Activated T-cell treated with anti-CD3 and anti-CD28 coated beads for 1 hour (primary cell): ENCODE data around the gene NTRK3.
"Not testable (repeated sequence)": the region's sequence is repeated elsewhere in the genome, so short reads cannot be mapped to it uniquely, and the experiment has no call there.

Experiments used
- DNase-seq: peaks from one replicate; pipeline ENCODE4 v3.0.0-alpha.2; 2020; ENCODE audit warnings: low read depth

NTRK3 gene

DNA sequence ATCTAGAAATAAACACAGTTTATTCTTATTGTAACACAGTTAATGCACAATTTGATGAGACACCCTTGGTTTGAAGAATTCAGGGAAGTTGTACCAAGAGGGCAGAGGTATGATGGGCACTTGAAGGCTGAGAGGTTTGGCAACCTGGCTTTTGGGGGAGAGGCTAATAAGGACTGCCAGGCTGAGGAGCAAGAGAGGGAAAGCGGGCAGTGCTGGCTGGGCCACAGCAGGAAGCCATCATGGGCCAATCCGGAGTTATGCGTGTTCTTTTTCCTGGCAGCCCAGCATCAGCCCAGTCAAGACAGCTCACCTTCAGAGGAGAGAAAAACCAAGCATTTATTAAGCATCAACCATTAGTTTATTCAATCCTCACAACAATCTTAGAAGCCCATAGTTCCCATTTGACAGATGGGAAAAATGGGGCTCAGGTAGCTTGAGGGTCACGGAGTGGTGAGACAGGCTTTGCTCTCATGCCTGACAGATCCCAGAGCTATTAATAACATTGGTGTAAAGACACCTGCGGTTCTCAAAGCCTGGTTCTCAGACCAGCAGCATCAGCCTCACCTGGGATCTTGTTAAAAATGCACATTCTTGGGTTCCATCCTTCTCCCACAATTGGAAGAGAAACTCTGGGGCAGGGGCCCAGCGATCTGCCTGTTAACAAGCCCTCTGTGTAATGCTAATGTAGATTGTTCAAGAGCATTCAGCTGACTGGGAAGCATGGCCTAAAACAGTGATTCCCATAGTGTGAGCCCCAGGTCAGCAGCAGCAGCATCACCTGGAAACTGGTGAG is 183.7 kb downstream of the NTRK3 start:
- no peak for DNase-seq

DNA sequence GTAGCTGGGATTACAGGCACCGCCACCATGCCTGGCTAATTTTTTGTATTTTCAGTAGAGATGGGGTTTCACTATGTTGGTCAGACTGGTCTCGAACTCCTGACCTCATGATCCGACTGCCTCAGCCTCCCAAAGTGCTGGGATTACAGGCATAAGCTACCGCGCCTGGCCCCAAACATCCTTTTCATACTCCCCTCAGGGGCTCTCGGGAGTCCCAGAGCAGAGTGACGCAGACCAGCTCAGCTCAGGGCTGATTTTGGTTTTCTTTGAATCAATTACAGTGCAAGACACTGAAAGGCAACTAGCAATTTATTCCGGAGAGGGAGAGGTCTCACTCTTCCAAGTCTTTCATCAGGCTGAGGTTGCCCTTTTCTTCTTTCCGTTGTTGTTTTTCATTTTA is 184.4 kb downstream of the NTRK3 start:
- not testable (repeated sequence) for DNase-seq

DNA sequence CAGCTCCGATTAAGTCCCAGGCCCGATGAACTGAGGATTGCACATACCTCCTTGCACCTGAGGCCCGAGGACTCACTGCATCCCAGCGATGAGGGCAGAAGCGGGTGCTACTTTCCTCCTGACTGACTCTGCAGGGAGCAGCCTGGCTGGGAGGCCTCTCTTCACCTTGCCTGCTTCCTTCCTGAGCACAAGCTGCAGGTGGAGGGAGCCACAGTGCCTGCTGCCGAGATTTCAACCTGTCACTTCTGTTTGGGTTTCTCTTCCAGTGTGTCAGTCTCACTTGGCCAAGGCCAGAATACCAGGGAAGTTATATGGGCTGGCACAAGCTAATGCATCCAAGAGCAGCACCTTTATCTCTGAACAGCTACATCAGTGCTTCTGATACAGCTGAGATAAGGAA is 185.4 kb downstream of the NTRK3 start:
- no peak for DNase-seq

DNA sequence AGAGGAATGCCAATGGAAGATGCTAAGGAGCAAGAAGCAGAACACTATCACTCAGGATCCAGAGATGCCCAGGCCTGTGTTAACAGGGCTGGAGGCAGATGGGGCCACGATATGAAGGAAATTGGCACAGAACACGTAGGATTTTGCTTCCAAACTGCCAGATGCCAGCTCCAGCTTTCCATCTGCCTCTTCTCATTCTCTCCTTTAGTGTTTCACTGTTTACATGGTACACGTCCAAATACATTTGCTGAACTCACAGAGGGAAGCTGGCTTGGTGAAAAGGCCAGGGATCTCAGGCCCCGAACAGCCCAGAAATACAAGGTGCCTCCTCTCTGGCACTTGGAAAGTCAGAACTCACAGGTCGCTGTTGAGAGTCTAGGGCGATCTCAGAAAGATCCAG is 187.0 kb downstream of the NTRK3 start:
- no peak for DNase-seq

DNA sequence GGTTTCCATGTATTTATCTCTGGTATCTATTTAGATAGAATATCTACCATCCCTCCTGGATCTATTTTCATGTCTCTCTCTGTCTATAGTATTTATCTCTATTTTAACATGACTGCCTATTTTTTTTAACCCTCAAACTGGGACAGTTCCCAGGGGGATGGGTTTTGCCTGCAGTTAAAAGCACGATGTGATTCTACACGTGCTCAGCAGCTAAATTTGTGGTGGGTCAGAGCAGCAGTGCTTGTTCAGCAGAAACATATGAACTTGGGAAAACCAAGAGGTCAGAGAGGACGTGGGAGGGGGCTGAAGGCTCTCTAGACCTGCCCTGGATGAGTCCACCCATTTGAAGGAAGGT is 189.2 kb downstream of the NTRK3 start:
- no peak for DNase-seq

DNA sequence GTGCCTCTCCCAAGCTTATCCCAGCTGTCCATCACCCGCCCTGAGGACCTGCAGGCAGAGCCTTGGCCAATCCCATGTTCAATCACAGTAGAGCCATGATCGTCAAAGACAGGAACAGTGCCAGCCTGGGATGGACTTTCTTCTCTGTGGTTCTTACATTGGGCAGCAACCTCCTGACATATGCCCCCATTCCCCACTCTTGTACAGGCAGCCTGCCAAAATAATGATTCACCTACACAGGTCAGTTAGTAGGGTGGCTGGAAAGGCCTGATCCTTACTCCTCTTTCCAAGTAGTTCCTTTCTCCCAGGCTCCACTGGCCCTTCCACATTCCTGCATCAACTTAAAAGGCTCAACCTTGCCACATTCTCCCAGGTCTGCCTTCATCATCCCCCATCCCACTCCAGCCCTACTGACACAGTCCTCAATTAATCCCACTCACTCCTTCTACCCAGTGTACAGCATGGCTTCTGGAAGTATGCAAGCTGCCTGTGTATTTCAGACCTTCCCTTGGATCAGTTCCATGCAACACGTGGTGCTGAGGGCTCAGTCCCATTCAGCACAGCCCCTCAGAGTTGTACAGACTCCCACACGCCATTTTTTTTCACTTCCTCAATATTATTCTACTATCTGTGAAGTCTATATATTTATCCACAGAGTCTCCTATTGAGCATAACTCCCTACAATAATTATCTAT is 189.8 kb downstream of the NTRK3 start:
- DNase-seq = no peak

DNA sequence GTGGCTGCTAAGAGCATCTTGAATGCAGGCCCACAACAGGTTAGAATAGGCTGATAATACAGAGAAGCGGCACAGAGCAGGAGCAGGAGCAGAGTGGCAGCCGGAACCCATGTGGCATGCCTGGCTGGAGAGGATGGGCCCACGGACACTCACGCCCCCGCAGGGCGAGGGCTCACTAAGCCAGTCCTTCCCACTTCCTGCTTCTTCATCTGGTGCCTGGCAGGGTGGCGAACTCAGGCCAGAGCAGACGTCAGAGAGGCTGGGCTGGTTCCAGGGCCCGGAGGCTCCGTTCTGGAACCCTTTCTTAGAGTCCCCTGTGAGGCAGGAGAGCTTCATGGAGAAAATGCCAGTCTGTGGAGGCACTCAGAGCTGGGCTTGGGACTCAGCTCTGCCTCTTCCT is 195.1 kb downstream of the NTRK3 start:
- DNase-seq = no peak

DNA sequence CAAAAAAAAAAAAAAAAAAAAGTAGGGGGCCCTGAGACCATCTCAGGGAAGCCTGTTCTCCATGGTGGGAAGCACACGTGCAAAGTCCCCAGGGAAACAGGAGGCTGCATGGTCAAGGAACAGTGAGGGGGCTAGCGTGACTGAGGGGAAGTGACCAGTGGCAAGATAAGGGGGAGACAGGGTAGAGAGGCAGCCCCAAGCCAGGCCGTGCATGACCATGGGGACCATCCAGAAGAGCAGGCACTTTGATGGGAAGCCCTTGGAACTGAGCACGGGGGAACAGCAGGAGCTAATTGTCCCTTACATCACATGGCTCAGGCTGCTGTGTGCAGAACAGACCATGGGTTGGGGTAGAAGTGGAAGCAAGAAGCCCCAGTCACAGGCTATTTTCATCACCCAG is 196.2 kb downstream of the NTRK3 start:
- no peak for DNase-seq

DNA sequence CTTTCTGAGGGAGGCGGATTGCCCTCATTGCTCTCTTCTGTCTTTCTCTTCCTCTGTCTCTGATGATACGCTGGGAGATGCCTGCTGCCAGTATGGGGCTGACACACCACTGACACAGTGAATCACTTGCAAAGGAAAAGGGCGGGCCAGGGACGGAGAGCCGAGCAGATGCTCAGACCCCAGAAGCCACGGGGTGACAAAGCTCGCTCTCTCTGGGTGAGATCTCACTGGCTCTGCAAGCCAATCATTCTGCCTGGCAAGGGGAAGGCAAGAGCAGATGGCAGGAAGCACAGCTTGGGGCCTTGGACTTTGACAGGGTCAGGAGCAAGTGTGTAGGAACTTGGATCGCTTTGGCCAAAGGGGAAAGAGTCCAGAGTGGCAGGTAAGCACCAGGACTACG is 198.7 kb downstream of the NTRK3 start:
- no peak for DNase-seq

DNA sequence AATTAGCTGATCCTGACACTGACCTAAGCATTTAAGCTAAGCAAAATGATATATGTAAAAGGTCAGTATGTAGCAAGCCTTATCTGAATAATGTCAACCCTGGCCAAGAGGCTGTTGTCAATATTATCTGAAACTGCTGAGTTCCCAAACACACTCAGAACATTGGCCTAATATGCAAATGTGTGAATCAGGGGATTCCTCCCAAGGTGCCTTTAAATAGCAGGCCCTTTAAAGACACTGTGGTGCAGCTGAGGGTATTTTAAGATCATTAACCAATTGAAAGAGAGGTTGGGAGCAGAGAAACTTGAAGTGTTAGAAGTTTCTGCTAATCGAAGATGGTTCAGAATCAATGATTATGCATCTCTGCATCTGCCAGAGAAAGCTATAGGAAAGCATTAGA is 207.0 kb downstream of the NTRK3 start:
- no peak for DNase-seq

DNA sequence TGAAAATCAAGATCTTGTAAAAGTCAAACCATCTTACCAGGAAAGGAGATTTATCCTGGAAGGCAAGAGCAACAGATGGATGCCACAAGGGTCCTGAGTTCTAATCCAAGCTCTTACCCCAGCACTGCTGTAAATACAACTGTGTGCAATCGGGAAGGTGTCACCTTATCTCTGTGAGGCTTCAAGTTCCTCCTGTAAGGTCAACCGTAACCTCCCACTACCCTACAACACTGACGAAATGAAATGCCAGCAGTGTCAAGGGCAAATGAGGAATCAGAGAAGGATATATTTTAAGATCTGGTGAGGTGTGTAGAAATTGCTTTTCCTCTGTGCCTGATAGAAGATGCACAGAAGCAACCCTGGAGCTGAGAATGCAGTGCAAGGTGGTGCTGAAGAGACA is 207.8 kb downstream of the NTRK3 start:
- DNase-seq = no peak

DNA sequence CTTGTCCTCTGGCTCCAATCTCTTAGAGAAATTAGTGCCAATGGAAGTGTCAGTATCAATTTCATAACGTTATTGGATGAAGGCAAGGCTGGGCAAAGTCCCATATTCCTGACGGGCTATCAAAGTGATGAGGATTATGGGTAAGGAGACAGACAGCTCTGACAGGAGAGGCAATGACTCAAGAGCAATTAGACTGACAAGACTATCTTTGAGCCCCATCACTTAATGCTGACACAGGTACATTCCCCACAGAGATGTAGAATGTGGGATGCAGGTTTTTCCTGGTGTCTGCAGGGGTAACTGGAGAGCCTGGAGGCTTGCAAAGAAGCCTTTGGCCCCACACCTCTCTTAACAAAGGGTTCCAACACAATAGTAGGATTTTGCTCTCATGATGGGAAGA is 208.3 kb downstream of the NTRK3 start:
- no peak for DNase-seq

DNA sequence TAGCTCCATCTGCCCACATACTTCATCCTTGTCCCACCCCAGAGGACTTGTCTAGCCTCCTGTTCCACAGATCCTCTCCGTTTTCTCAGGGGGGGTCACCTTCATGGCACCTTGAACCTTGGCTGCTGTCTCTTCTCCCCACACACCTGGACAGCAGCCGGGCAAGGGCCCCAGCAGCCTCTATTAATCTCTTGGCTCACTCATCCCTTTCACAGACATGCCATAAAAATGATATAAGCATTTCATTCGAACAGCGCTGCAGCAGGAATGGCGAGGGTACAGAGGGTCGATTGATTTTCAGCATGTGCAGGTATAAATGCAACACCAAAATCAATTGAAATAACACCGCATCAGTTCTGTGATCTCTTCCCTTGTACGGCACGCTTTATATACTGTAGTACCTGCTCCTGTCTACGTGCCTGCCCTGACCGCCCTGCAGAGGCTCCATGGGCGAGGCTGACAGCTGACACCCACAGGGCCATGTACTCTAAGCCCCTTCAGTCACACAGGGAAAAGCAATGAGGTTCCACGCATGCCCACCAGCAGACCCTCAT is 209.9 kb downstream of the NTRK3 start:
- DNase-seq = no peak

DNA sequence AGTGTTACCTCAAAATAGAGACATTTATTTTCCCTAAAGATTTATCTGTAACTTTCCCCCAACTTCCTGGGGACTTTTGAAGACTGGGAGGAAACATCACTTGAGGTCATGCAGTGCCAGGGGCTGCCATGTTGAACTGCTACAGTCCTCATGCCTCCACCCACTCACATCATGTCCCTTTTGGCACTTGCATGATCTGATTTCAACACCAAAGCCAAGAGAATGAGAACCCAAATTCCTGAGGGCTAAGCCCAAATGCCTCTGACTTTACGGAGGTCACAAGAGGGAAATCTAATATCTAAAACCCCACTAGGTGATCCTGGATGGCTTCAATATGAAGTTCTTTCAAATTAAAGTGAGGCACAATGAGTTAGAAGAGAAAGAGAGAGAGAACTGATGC is 213.1 kb downstream of the NTRK3 start:
- no peak for DNase-seq

DNA sequence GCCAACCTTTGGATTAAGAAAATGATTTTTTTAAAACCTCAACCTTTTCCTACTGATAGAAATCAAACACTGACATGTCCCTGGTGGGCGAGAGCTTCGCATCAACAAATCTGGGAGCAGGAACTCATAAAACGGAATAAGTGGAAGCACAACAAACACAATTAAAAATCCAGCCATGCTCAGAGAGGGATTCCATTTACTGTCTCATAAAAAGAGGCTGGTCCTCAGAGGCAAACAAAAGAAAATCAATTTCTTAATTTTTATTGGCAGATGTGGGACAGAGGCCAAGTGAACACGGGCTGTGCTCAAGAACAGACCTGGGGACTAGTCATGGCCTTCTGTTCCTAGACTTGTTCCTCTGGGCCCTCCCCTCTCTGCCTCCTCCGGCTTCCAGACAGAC is 214.5 kb downstream of the NTRK3 start:
- DNase-seq = no peak

DNA sequence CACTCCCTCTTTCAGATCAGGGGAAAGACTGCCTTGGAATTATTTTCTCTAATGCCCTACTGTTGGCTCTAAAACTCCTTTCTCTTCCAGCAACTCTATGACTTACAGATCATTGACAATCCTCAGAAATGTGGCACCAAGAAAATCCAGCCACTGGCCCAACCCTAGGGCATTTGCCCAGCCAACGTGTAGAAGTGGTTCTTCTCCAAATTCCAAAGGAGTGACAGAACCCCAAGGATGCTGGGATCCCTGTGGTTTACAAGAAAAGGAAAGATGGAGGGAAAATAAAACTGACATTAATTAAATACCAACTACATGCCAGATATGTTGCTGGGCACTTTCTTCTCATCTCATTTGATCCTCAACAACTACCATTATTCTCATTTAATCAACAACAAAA is 216.0 kb downstream of the NTRK3 start:
- no peak for DNase-seq

DNA sequence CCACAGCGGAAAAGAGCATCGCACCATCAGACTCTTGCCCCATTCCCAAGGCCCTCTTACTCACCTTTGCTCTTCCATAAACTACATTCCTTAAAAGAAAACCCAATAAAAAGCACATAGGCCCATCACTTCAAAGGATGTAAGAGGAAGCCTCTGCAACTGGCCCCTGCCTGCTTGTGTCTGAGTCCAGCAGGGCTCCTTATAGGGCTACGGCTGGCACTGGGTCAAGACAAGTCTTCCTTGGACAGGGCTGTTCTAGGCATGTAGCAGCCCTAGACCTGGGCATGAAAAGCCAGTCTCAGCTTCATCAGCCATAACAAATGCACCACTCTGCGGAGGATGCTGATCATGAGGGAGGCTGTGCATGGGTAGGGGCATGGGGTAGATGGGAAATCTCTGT is 218.3 kb downstream of the NTRK3 start:
- no peak for DNase-seq

DNA sequence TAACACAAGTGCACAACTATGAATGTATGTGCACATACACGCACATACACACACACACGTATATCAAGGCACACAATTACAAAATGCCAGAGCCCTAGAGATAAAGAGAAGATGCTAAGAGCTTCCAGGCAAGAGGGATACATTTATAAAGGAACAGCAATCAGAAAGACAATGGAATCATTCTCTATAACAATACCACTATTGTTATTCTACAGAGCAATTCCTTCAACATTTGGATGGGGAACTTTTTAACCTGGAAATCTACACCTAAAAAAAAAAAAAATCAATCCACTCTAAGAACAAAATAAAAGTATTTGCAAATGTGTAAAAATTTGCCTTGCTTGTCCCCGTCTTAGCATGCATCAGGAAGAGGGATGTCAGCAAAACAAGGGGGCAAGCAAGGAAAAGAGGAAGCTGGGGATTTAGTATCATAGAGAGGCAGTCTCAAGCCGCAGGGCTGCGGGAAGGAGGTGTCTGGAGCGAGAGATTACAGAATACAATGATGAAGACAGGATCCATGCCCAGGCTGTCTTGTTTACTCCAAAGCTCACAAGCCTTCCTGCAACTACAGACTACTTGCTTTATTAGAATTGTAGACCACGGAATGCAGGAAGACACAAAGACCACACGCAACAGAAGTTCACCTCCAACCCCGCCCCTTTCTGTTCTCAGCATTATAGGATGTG is 220.2 kb downstream of the NTRK3 start:
- no peak for DNase-seq

DNA sequence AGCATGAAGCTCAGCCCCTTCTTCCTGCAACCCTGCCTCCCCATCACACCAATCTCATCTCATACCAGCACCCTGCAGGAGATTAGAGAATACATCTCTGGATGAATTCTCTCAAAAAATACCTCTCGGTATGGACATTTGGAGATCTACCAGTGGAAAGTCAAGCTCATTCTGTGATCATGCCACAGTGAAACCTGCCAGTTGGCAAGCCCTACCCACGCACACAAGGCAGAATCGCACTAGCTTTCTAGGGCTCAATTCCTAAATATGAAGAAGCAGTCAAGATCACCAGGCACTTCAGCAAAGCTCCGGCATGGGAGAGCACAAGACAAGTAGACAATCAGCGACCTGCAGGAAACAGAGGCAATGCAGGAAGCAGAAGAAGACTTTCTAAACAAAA is 221.2 kb downstream of the NTRK3 start:
- no peak for DNase-seq

DNA sequence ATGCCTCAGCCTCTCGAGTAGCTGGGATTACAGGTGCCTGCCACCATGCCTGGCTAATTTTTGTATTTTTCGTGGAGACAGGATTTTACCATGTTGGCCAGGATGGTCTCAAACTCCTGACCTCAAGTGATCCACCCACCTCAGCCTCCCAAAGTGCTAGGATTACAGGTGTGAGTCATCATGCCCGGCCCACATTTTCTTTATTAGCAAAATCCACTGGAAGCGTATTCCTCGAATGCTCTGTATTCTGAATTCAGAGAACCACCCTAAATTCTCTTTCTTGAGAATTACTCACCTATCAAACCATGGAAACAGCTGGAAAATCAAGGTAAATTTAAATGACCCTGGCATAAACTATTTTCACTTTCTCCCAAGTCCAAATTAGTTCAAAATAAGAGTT is 223.1 kb downstream of the NTRK3 start:
- DNase-seq = not testable (repeated sequence)

DNA sequence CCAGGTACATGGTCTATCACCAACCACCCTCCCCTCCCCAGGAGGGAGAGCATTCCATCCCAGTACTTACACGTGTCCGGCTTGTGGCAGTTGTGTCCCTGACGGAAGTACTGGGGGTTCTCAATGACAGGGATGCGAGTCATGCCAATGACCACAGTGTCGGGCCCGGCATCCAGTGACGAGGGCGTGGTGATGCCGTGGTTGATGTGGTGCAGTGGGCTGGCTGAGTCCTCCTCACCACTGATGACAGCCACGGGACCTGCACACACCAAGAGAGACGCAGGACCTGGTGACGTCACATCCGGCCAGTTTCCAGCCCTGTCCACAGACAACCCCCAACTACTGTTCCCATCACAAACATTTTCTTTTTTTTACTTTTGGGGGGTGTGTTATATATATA is 223.8 kb downstream of the NTRK3 start:
- DNase-seq = no peak

DNA sequence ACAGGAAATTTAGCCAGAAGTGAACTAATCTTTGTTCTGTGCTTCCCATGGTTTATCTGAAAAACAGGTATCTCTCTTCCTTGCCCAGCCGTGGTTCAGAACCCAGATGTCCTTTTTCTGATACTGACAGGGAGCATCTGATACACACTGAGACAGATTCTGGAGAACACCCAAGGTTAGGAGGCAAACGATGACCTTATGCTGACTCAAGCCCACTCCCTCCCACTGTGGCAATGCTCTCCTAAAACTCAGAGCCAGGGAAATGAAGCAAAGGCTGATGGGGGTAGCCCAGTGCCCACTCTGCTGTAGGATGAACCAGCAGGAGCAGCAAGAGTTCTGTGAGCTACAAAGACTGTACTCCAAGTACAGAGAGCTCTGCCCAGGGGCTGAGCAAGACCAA is 225.1 kb downstream of the NTRK3 start:
- DNase-seq = no peak

DNA sequence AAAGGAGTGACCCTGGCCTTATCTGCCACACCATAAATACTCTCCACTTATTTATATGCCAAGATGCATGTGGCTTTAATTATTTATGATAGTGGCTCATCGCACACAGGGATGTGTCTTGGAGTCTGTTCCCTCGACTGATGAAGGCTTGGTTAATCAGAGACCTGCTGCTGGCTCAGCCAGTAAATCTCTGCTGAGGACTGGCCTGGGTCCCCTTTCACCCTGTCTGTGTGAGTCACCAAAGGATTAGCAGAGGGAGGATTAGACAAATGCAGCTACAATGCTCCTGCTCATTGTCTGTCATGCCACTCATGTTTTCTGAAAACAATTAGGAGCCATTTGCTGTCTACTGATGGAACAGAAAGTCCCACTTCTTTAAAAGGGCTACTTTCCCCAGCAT is 226.8 kb downstream of the NTRK3 start:
- DNase-seq = no peak
